Activated CD8-positive, alpha-beta T cell treated with anti-CD3 and anti-CD28 coated beads for 36 hours (primary cell): ENCODE measurements around the gene AZI2. TPM values are rescaled to one million over a fixed set of nuclear protein-coding genes. Genes with fewer than 3 reads are reported as not detected.

Experiments used
- ATAC-seq: fragments of 200-7000 bp; cut with Tn5 transposase; one replicate; pipeline ENCODE4 v1.10.0; 2021; ENCODE audit warnings: mild to moderate bottlenecking, moderate library complexity
- CTCF ChIA-PET: fragments of 350-600 bp; sonication (Branson Sonifier 250); formaldehyde crosslinking; loops from one replicate; lab custom pipeline; 2021; ENCODE audit warnings: antibody characterized with exemption; lab: Charles Lee
- POLR2A ChIA-PET: fragments of 350-600 bp; sonication (Branson Sonifier 250); formaldehyde crosslinking; loops from one replicate; lab custom pipeline; 2021; ENCODE audit warnings: antibody characterized with exemption; lab: Charles Lee
- DNase-seq: peaks from one replicate; pipeline ENCODE4 v3.0.0-alpha.2; 2020
- H3K27ac Mint-ChIP-seq: one replicate; pipeline ENCODE4 v1.8.0; 2021; ENCODE audit warnings: mild to moderate bottlenecking, mixed read lengths
- H3K27me3 Mint-ChIP-seq: one replicate; pipeline ENCODE4 v1.8.0; 2021; ENCODE audit warnings: mixed read lengths
- H3K36me3 Mint-ChIP-seq: one replicate; pipeline ENCODE4 v1.8.0; 2021; ENCODE audit warnings: low read depth, mixed read lengths
- H3K4me1 Mint-ChIP-seq: one replicate; pipeline ENCODE4 v1.8.0; 2021; ENCODE audit warnings: low read depth, mixed read lengths
- H3K4me3 Mint-ChIP-seq: one replicate; pipeline ENCODE4 v1.8.0; 2021; ENCODE audit warnings: mild to moderate bottlenecking, moderate library complexity, mixed read lengths
- H3K9me3 Mint-ChIP-seq: one replicate; pipeline ENCODE4 v1.8.0; 2021; ENCODE audit warnings: mixed read lengths
- intact Hi-C: fragments of 100-400 bp; cut with micrococcal nuclease; formaldehyde crosslinking; loops from one replicate; pipeline ENCODE4 v1.10.0; 2022
- total RNA-seq, 2 experiments: library from RNA; stranded (reverse); gene quantifications; one replicate each; pipeline ENCODE4 v1.2.3, GENCODE V29; 2021
- TF ChIP-seq, protein P1 (sequence below): fragments of 200-600 bp; IDR thresholded peaks from one replicate; pipeline ENCODE4 v1.8.0; 2022; ENCODE audit warnings: antibody characterized with exemption, mild to moderate bottlenecking

The AZI2 gene
- total RNA-seq, 2 experiments from 2014 or later = 35.1 to 39.1 TPM

- POLR2A ChIA-PET = interaction anchor here (0.6 kb wide), 1 partner anchor 626 kb away, joined by 4 read pairs; no protein-coding TSS in a partner anchor
- intact Hi-C loops = no loop called here
- H3K4me1 Mint-ChIP-seq = peaks cover 31% of the 10 kb centered on the region
- DNase-seq = no peak
- H3K36me3 Mint-ChIP-seq = peaks cover 15% of the 10 kb centered on the region
- H3K27me3 Mint-ChIP-seq = no peaks in the 10 kb centered on the region
- CTCF ChIA-PET = interaction anchor here (0.9 to 1.0 kb wide), 2 partner anchors 571 to 577 kb away, joined by 3 to 6 read pairs; partner anchors contain the start of gene EOMES
- H3K4me3 Mint-ChIP-seq = peak overlapping the region; percentile 34
- H3K27ac Mint-ChIP-seq = peak overlapping the region; percentile 49
- TF ChIP-seq, protein P1, sequence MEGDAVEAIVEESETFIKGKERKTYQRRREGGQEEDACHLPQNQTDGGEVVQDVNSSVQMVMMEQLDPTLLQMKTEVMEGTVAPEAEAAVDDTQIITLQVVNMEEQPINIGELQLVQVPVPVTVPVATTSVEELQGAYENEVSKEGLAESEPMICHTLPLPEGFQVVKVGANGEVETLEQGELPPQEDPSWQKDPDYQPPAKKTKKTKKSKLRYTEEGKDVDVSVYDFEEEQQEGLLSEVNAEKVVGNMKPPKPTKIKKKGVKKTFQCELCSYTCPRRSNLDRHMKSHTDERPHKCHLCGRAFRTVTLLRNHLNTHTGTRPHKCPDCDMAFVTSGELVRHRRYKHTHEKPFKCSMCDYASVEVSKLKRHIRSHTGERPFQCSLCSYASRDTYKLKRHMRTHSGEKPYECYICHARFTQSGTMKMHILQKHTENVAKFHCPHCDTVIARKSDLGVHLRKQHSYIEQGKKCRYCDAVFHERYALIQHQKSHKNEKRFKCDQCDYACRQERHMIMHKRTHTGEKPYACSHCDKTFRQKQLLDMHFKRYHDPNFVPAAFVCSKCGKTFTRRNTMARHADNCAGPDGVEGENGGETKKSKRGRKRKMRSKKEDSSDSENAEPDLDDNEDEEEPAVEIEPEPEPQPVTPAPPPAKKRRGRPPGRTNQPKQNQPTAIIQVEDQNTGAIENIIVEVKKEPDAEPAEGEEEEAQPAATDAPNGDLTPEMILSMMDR = no peak
- H3K9me3 Mint-ChIP-seq = peaks cover 6% of the 10 kb centered on the region
- ATAC-seq = no peak
These were observed 56.0 kb downstream of the AZI2 start for GRCh38 chr3:28292622-28293021.

- DNase-seq (no peak), ATAC-seq (no peak)
- Mint-ChIP-seq H3K4me3 (no peak overlapping the region), H3K9me3 (peaks cover 6% of the 10 kb centered on the region), H3K27me3 (no peaks in the 10 kb centered on the region), H3K4me1 (peaks cover 33% of the 10 kb centered on the region), H3K36me3 (peaks cover 16% of the 10 kb centered on the region), H3K27ac (peak overlapping the region; percentile 8)
- TF ChIP-seq, protein P1 = no peak
- POLR2A ChIA-PET = no interaction called here
- CTCF ChIA-PET = interaction anchor here (0.9 to 1.0 kb wide), 2 partner anchors 570 to 576 kb away, joined by 3 to 6 read pairs; partner anchors contain the start of gene EOMES
- intact Hi-C loops = no loop called here
These were observed 57.0 kb downstream of the AZI2 start for GRCh38 chr3:28291577-28291976.

DNA sequence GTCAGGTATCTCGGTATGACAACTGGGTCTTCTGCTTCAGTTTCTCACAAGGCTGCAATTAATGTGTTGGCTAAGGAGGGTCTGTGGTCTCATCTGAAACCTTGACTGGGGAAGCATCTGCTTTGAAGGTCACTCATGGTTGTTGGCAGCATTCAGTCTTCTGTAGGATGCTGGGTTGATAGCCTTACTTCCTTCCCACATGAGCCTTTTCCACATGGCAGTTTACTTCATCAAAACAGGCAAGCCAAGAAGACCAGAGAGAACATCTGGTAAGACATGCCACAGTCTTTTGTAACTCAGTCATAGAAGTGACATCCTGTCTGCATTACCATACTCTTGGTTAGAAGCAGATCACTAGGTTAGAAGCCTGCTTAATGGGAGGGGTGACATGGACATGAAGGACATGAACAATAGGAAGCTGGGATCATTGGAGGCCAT lies 57.7 kb downstream of the AZI2 start:
- H3K27ac Mint-ChIP-seq = no peak overlapping the region
- H3K4me1 Mint-ChIP-seq = peaks cover 37% of the 10 kb centered on the region
- peak; percentile 54 for ATAC-seq
- no peak overlapping the region for H3K4me3 Mint-ChIP-seq
- no peaks in the 10 kb centered on the region for H3K27me3 Mint-ChIP-seq
- CTCF ChIA-PET = interaction anchor here (0.6 kb wide), 1 partner anchor 598 kb away, joined by 3 read pairs; no protein-coding TSS in a partner anchor
- H3K9me3 Mint-ChIP-seq = peaks cover 6% of the 10 kb centered on the region
- TF ChIP-seq, protein P1 = no peak
- POLR2A ChIA-PET = no interaction called here
- intact Hi-C loops = no loop called here
- peaks cover 15% of the 10 kb centered on the region for H3K36me3 Mint-ChIP-seq
- no peak for DNase-seq

GRCh38 chr3:28287046-28287445 lies 61.6 kb downstream of the AZI2 start:
- TF ChIP-seq, protein P1 = no peak
- POLR2A ChIA-PET = no interaction called here
- Mint-ChIP-seq H3K4me3 (peak overlapping the region; percentile 11), H3K36me3 (peaks cover 16% of the 10 kb centered on the region), H3K27ac (peak overlapping the region; percentile 40), H3K4me1 (peaks cover 31% of the 10 kb centered on the region), H3K9me3 (peaks cover 6% of the 10 kb centered on the region), H3K27me3 (no peaks in the 10 kb centered on the region)
- CTCF ChIA-PET = interaction anchor here (0.6 to 2.6 kb wide), 10 partner anchors 10 to 575 kb away, joined by 3 to 8 read pairs (median 6); no protein-coding TSS in a partner anchor
- ATAC-seq = no peak
- intact Hi-C loops = loop anchor here (2.0 kb wide), 1 partner anchor 574 kb away; no protein-coding TSS in a partner anchor
- no peak for DNase-seq

- Mint-ChIP-seq H3K27ac (no peak overlapping the region), H3K27me3 (no peaks in the 10 kb centered on the region), H3K9me3 (peaks cover 6% of the 10 kb centered on the region), H3K4me1 (peaks cover 29% of the 10 kb centered on the region), H3K36me3 (peaks cover 15% of the 10 kb centered on the region), H3K4me3 (no peak overlapping the region)
- no peak for DNase-seq
- ChIA-PET CTCF (interaction anchor here (0.6 to 2.6 kb wide), 10 partner anchors 10 to 575 kb away, joined by 3 to 8 read pairs (median 6); no protein-coding TSS in a partner anchor), POLR2A (no interaction called here)
- TF ChIP-seq, protein P1 = peak; percentile 60
- peak; percentile 75 for ATAC-seq
- intact Hi-C loops = loop anchor here (2.0 kb wide), 1 partner anchor 574 kb away; no protein-coding TSS in a partner anchor
These were observed 62.0 kb downstream of the AZI2 start for GRCh38 chr3:28286595-28286994.
